ENCODE results near the gene ROR2.

DNA sequence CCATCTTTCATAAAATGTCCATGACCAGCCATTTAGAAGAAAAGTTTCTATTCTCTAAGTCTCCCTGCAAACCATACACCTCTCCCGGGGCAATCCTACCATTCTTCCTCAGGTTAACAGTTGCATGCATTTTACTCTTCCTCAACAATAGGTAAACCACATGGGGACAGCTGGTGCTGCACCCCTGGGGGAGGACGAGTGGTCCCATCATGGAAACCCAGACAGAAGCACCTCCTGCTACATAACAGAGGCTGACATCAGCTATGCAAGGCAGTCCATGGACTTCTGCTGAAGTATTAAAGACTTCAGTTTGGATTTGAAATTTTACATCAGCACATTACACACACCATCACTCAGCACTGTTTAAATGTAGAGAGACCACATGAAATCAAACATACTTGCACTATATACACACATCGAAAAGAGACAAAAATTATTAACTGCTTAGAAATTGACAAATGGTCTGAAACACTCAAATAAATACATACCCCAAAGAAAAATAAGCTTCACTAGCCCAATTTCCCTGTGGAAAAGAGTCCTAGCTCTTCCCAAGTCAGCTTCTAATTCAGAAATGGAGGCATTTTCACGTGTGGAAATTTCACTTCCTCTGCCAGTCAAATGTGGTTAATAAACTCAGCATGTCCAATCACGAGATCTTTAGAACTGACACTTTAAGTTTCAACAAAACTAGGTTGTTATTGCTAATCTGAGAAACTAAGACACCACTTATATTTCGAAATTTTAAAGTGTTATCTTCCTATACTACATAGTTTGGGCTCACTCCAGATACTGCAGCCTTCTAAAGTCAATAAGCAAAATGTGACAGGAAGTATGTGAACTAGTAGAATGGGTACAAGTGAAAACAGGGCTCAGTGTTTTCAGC, 173.4 kb downstream of the ROR2 start:
- TF ChIP-seq, protein P1, sequence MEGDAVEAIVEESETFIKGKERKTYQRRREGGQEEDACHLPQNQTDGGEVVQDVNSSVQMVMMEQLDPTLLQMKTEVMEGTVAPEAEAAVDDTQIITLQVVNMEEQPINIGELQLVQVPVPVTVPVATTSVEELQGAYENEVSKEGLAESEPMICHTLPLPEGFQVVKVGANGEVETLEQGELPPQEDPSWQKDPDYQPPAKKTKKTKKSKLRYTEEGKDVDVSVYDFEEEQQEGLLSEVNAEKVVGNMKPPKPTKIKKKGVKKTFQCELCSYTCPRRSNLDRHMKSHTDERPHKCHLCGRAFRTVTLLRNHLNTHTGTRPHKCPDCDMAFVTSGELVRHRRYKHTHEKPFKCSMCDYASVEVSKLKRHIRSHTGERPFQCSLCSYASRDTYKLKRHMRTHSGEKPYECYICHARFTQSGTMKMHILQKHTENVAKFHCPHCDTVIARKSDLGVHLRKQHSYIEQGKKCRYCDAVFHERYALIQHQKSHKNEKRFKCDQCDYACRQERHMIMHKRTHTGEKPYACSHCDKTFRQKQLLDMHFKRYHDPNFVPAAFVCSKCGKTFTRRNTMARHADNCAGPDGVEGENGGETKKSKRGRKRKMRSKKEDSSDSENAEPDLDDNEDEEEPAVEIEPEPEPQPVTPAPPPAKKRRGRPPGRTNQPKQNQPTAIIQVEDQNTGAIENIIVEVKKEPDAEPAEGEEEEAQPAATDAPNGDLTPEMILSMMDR (IDR thresholded peaks at IDR 0.05; ENCODE audit: control extremely low read depth in 1 of 3, insufficient read depth in 1 of 3, low read depth in 1 of 3, low read length in 3 of 3), result no peak
- TF ChIP-seq GTF2F1 (IDR thresholded peaks at IDR 0.05; ENCODE audit: borderline replicate concordance, low read depth, low read length), result no peak
- TF ChIP-seq, protein P2, sequence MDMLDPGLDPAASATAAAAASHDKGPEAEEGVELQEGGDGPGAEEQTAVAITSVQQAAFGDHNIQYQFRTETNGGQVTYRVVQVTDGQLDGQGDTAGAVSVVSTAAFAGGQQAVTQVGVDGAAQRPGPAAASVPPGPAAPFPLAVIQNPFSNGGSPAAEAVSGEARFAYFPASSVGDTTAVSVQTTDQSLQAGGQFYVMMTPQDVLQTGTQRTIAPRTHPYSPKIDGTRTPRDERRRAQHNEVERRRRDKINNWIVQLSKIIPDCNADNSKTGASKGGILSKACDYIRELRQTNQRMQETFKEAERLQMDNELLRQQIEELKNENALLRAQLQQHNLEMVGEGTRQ (IDR thresholded peaks at IDR 0.05; ENCODE audit: low read length), result no peak
- TF ChIP-seq EZH2 (IDR thresholded peaks at IDR 0.05; ENCODE audit: low read depth, low read length, severe bottlenecking), result no peak
- TF ChIP-seq POLR2A (IDR thresholded peaks at IDR 0.05; ENCODE audit: control extremely low read depth in 1 of 2, low read depth in 2 of 2, low read length in 2 of 2), result no peak
- no peak for TF ChIP-seq KDM1A (IDR thresholded peaks at IDR 0.05; ENCODE audit: borderline replicate concordance, low read length)
- TF ChIP-seq RAD21 (IDR thresholded peaks at IDR 0.05 in 1 of 2, conservative IDR thresholded peaks at IDR 0.05 in 1 of 2; ENCODE audit: low read depth in 2 of 2, low read length in 2 of 2), result no peak
- TF ChIP-seq GABPA (IDR thresholded peaks at IDR 0.05; ENCODE audit: borderline replicate concordance, insufficient read depth, low read length), result no peak
- TF ChIP-seq, protein P3, sequence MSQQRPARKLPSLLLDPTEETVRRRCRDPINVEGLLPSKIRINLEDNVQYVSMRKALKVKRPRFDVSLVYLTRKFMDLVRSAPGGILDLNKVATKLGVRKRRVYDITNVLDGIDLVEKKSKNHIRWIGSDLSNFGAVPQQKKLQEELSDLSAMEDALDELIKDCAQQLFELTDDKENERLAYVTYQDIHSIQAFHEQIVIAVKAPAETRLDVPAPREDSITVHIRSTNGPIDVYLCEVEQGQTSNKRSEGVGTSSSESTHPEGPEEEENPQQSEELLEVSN (IDR thresholded peaks at IDR 0.05), result no peak
- no peak for TF ChIP-seq POLR2AphosphoS5 (IDR thresholded peaks at IDR 0.05; ENCODE audit: low read depth, low read length)
- TF ChIP-seq, protein P4, sequence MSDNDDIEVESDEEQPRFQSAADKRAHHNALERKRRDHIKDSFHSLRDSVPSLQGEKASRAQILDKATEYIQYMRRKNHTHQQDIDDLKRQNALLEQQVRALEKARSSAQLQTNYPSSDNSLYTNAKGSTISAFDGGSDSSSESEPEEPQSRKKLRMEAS (IDR thresholded peaks at IDR 0.05), result no peak
- no peak for TF ChIP-seq BACH1 (IDR thresholded peaks at IDR 0.05; ENCODE audit: low read length)
- no peak for TF ChIP-seq BRCA1 (IDR thresholded peaks at IDR 0.05; ENCODE audit: low read depth, low read length)

All from H1 (cell line).